GM18951 (cell line): ENCODE measurements around the gene ALLC.
"Not testable (repeated sequence)": the region's sequence is repeated elsewhere in the genome, so short reads cannot be mapped to it uniquely, and the experiment has no call there.

Source experiments
- POLR2A ChIP-seq: IDR thresholded peaks from 4 replicates; pipeline ENCODE4 v1.6.1; 2011; ENCODE audit warnings: mild to moderate bottlenecking; ENCODE audit not compliant: insufficient read length, insufficient read depth; ENCODE audit errors: extremely low read depth
- in situ Hi-C: fragments of 300-500 bp; cut with MboI; formaldehyde crosslinking; loops from one replicate; pipeline ENCODE4 v1.12.0; 2022; ENCODE audit warnings: low sequenced_read_pairs, mixed read lengths, inconsistent platforms; ENCODE audit not compliant: unreplicated experiment

ALLC gene

GRCh38 chr2:3649581-3649980, 8.4 kb upstream of the ALLC start:
- in situ Hi-C loops: no loop called here
- TF ChIP-seq POLR2A: no peak

- no peak for TF ChIP-seq POLR2A
- in situ Hi-C loops: no loop called here
Measured at GRCh38 chr2:3650140-3650920, 7.7 kb upstream of the ALLC start.

- in situ Hi-C loops: no loop called here
- peak; percentile 17 for TF ChIP-seq POLR2A
Measured at GRCh38 chr2:3651691-3652648, 6.0 kb upstream of the ALLC start.

- no peak for TF ChIP-seq POLR2A
- in situ Hi-C loops: no loop called here
Measured at GRCh38 chr2:3652896-3653625, 4.9 kb upstream of the ALLC start.

GRCh38 chr2:3654011-3654410, 4.0 kb upstream of the ALLC start:
- in situ Hi-C loops: no loop called here
- no peak for TF ChIP-seq POLR2A

GRCh38 chr2:3654531-3655225, 3.3 kb upstream of the ALLC start:
- in situ Hi-C loops: no loop called here
- no peak for TF ChIP-seq POLR2A

- TF ChIP-seq POLR2A: no peak
- in situ Hi-C loops: no loop called here
Measured at GRCh38 chr2:3655871-3656761, 1.9 kb upstream of the ALLC start.

GRCh38 chr2:3656762-3657721, 958 bp upstream of the ALLC start:
- TF ChIP-seq POLR2A: no peak
- in situ Hi-C loops: no loop called here

GRCh38 chr2:3659447-3660432, 1.7 kb downstream of the ALLC start:
- in situ Hi-C loops: no loop called here
- no peak for TF ChIP-seq POLR2A

GRCh38 chr2:3660640-3661039, 2.6 kb downstream of the ALLC start:
- in situ Hi-C loops: not testable (repeated sequence)

- in situ Hi-C loops: no loop called here
- TF ChIP-seq POLR2A: no peak
Measured at GRCh38 chr2:3661149-3661660, 3.2 kb downstream of the ALLC start.
